HG03354 (cell line): ENCODE measurements around the gene FREM2.

ENCODE experiments used
- ATAC-seq: cut with Tn5 transposase; IDR thresholded peaks from one replicate; pipeline ENCODE4 v1.9.1; 2021; ENCODE audit warnings: mild to moderate bottlenecking; ENCODE audit not compliant: unreplicated experiment, poor library complexity, severe bottlenecking

Gene FREM2

DNA sequence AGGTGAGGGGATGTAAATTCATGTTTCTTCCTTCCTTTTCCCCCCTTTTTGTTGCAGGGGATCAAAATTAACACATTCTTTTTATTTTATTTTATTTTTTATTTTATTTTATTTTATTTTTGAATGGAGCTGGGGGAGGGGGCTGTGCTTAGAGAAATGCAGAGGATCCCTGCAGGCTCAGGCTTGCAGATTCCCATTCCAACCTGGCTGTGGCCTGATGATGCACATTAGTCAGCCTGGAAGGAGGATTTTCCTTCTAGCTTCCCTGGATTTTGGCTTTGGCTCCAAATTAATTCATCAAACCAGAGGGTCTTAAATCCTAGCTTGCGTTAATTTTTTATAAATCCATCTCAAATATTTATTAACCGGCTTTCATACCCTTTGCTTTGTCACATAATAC lies 67.0 kb downstream of the FREM2 start:
- ATAC-seq = no peak

DNA sequence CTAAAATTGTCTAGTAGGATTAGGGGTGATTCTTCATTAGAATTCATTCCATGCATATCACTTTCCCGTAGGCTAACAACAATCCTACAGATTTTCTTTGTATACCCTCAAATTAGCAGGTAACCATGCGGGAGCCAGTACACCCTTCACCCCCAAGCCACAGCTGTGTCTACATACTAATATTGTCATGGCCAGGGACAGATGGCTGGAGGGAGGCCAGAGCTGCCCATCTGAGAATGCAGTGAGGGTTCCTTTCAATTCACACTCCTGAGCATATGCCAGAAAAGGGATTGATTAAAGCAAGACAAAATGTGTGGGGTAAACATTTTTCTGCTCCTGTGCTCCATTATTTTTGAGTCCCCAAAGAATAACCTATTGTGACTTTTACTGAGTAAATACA lies 68.9 kb downstream of the FREM2 start:
- ATAC-seq = no peak

GRCh38 chr13:38758277-38758676 lies 71.4 kb downstream of the FREM2 start:
- no peak for ATAC-seq

GRCh38 chr13:38759390-38759789 lies 72.5 kb downstream of the FREM2 start:
- ATAC-seq = no peak

- no peak for ATAC-seq
Observed at GRCh38 chr13:38763446-38764381, 76.8 kb downstream of the FREM2 start.

DNA sequence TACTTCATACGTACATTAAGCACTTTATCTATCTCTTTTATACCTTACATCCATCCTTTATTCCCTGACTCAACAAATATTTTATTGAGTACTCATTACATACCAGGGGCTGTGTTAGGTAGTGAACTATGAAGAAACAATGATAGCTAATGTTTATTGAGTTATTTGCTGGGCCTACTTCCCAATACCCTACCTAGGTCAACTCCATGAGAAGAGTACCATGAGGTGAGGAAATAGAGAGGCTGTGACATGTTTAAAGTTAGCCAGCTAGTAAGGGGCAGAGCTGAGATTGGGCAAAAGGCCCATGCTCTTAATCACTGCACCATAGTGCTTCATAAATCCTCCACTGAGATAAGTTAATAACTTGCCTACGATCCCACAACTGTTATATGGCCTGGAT lies 79.9 kb downstream of the FREM2 start:
- ATAC-seq = no peak

- ATAC-seq = no peak
Observed at GRCh38 chr13:38767506-38768265, 80.8 kb downstream of the FREM2 start.

DNA sequence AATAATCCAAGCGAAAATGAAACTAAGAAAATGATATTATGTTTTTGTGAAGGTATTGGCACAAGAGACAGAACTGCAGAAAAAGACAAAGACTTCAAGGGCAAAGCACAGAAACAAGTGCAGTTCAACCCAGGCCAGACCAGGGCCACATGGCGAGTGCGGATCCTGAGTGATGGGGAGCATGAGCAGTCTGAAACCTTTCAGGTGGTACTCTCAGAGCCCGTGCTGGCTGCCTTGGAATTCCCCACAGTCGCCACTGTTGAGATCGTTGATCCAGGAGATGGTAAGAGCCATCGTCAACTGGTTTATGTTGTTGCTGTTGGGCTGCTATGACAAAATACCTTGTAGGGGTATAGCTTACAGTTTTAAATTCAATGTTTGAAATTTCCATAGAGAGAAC lies 82.6 kb downstream of the FREM2 start:
- no peak for ATAC-seq

DNA sequence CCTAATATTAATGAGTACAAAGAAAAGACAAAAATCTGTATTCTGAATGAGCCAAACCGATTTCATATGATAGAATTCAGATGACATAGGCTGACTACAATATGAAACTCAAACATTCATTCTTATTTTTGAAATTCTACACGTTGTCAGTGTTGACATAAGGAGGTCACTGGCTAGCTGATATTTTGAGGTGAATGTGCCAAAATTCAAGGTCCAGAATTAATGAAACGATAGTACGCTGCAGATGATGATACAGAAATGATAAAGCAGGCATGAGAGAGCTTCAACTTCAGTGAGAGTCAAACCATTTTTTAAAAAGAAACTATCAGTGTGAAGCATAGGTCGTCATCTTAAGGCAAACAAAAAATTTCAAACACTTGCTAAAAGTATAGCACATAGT lies 88.2 kb downstream of the FREM2 start:
- no peak for ATAC-seq

DNA sequence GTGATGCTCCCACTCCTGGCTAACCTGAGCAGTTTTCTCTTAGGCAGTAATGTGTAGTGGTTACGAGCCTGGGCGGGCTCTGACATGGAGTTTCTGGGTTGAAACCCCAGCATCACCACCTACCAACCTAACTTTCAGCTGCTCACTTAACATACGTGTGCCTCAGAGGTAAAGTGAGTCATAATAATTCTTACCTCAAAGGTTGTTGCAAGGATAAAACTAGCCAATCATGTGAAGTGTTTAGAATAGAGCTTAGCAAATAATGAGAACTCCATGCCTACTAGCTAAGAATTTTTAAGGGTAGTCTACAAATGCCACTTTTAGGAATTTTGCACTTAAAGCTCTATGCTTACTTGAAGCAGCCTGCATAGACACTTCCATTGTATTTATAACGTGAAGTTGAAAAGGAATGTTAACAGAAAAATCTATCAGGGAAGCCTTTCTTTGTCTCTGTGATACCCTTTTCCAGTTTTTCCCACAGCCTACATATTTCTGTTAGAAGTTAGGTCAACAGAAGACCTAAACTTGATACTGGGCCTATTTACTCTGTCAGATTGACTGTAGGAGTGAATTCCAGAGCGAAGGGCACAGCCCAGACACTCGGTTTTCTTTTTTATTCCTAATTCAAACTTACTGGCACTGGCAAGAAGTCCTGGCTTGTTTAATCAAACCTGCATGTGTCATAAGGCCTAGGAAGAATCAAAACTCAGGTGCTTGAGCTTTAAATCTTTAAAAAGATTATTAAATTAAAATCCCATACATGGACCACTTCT lies 90.7 kb downstream of the FREM2 start:
- no peak for ATAC-seq

DNA sequence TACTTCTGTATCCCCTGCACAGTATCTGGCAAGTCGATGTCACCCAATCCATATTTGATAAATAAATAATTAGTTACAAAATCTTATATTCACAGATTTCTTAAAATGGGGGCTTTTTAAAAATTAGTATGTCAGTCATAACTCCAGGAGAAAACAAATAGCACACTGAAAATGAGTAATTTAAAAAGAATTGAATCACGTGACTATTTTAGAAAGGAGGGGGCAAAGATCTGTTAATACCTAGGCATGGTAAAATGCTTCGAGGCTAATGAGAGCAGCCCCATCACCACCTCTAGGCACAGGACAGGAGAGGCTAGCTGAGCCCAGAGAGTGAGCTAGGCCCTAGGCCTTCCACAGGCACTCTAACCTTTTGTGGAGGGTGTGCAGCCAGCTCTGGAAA lies 94.7 kb downstream of the FREM2 start:
- ATAC-seq = no peak

GRCh38 chr13:38784036-38784880 lies 97.4 kb downstream of the FREM2 start:
- ATAC-seq = no peak

GRCh38 chr13:38785042-38785441 lies 98.2 kb downstream of the FREM2 start:
- no peak for ATAC-seq

- no peak for ATAC-seq
Observed at GRCh38 chr13:38785490-38785889, 98.6 kb downstream of the FREM2 start.

DNA sequence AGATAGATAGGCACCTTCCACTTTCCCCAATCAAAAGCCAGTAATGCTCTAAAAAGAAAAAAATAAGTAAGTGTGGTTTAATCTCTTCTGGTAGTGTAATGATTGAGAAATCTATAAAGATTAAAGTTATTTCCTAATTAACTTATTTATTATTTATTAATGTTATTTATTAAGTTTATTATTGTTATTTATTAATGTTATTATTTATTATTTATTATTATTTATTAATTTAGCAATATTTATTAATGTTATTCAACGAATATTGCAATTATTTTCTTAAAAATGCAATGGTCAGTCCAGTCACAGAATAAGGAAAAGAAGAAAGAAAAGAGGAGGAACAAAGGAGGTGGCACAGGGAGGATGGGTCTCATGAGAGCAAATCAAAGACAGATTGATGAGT lies 100.7 kb downstream of the FREM2 start:
- ATAC-seq = no peak

- no peak for ATAC-seq
Observed at GRCh38 chr13:38796890-38797289, 110.0 kb downstream of the FREM2 start.

DNA sequence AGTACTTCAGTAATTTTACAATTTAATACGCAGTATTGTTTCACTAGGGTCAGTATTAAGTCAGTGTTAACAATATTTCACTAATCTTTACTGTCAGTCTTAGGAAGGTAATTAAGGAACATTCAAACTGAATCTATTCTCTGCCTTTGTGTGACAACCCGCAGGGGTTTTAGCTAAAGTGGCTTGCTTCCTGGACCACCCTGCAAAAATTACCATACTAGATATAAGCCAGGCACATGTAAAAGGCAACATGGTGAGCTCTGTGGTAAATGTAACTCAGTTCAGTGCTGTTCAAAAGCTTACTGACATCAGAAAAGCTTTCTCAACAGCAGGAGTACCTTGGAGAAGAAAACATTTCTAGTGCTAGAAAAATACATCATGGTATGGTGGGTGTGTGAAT lies 116.7 kb downstream of the FREM2 start:
- ATAC-seq = no peak

- ATAC-seq = no peak
Observed at GRCh38 chr13:38804061-38804460, 117.2 kb downstream of the FREM2 start.

GRCh38 chr13:38804536-38804935 lies 117.7 kb downstream of the FREM2 start:
- ATAC-seq = no peak
